ENCODE data around the gene MTCL1.

The MTCL1 gene

DNA sequence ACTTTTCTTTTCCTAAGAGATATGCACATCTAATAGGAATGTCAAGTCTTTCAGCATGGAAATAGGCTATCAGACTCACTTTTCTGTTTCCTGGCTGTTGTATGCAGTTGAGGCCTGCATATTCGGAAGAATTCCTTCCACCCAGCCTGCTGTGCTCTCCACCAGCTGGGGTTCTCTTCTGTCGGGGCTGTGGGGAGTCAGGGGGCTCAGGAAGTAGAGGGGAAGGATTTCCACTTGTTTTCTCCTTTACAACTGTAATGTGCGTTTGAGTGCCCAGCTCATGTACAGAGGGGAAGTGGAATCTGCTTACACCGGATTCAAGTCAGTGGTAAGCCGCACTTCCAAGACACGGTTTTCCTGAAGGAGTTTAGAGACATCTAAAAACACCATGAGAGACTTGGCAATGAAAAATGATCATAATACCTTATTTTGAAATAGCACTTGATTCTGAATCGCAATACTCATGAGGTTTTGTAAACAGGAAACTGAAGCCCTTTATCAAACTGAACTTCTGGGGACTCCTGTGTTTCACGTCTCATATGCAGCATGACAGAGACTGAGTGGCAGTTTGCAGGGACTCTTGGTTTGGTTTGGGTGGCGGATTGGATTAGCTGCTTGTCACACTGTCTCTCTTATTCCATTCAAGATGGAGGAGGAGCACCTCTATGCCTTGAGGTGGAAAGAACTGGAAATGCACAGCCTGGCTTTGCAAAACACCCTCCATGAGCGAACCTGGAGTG is 90.4 kb downstream of the MTCL1 start:
- no peak for DNase-seq

DNA sequence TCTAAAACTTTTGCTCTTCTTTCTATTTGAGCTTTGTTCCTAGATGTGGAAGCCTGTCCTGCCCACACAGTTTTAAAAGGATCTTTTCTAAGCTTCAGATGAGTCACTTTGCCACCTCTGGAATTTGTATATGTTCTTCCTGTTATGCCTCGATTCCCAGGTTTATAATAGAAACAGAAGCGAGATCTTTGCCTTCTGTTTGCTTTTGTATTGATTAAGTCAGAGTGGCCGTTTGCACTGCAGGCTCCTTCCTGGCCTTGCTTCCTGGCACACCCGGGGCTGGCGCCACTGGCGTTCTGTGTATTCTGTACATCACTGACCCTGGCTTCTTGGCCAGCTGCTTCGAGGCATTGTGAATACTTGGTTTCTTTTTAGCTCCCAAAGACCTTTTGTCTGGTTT is 91.8 kb downstream of the MTCL1 start:
- no peak for DNase-seq

DNA sequence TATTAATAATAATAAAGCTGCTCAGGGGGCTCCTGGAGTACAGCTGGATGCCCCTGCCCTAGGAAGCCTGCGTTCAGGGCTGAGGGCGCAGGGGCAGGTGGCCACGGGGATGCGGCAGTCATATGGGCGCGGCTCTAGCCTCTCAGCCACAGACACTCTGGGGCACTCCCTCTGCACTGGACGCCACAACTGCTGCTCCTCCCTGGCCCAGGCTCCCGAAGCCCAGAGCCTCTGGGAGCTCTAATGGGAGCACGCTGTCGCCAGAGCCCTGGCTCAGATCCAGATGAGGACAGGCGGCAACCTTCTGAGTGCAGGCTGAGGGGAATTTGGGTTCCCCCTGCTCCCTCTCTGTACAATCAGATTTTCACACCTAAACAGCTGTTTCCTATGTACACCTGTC is 93.6 kb downstream of the MTCL1 start:
- no peak for DNase-seq

DNA sequence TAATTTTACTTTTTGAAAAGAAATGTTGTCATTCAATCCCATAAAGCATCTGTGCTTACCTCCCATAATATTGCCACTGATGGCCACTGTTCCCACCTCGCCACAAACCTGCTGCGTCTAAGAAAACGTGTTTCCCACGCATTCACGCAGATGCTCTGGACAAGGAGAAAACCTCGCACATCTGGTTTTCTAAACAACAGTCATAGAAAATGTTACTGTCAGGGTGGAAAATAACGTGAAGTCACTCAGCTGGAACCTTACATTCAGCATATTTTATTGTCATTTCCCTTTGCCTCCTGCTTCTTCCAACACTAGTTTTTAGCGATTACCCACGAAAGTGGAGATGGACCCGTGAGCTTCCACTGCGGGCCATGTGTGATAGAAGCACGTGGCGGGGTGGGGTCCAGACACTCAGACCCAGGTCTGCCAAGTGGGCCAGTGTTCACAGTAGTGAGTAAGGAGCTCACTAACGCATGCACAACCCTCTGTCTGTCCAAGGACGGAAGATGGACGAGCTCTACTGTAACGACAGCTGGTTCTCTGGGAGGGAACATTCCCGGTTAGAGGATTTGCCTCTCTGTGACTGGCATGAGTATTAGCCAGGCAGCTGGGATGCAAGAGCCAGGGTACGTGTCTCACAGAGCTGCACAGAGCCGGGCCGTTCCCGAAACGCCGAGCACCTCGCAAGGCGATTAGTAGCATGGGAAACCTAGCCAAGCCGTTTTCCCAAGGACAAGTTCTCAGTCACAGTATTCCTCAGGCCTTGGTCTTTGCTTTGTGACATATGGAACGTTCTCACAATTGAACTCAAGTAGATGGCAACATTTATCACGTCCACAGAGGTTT is 94.5 kb downstream of the MTCL1 start:
- no peak for DNase-seq

DNA sequence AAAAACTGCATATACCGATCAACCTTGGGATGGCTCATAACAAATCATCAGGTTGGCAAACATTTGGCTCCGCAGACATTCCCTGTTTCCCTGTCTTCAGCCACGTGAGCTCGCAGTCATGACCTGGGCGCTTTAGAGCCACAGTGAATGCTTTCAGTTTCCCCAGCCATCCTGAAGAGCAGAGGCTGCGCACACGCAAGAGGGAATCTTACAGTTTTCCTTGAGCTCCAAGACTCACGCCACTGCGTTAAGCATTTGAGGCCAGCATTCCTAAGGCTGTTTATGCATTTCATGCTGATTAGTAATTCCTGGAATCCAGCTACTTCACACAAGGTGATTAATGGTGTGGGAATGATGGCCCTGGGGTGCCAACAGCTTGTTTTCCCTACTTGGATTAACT is 95.1 kb downstream of the MTCL1 start:
- DNase-seq, result peak; percentile 52

DNA sequence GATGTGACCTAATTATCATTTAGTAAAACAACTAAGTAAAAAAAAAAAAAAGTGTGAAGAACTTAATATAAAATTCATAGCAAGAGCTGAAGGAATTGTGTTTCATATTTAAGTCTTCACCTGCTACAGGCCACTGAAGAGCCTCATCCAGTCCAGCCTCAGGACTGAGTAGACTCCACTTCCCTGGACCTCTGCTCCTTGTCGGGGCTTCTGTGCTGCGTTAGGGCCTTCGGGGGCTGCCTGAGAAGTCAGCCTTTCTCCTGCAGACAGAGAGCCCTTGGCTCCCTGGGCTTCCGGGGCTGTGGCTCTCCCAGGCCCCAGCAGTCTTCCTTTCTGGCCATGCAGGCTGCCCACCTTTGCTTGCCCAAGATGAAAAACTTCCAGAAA is 95.5 kb downstream of the MTCL1 start:
- DNase-seq, result no peak

DNA sequence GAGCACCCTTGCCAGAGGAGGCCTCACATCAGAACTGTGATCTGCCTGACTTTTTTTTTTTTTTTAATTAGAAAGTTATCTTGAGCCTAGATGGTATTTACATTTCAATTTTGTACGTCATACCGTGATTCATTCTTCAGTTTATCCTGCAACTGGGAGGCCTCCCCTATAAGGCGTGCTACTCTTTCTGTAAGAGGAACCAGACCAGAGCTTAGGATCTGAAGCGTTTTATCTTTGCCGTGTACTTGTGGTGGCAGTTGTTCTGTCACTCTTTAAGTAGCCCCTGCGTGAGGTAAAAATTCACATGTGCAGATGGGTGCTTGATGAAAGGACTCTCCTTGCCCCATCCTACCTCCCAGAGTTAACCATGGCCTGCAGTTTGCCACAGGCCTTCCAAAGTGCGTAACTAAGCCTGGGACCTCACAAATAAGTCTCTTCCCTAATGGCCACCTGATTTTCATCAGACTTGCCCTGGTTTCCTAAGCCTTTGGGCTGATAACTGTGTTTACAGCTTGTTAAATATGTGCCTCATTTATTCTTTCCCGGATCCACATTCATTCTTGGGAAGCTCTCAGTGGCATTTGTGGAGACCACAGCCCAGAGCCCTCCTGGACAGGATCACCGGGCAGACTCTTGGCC is 96.0 kb downstream of the MTCL1 start:
- DNase-seq, result no peak

DNA sequence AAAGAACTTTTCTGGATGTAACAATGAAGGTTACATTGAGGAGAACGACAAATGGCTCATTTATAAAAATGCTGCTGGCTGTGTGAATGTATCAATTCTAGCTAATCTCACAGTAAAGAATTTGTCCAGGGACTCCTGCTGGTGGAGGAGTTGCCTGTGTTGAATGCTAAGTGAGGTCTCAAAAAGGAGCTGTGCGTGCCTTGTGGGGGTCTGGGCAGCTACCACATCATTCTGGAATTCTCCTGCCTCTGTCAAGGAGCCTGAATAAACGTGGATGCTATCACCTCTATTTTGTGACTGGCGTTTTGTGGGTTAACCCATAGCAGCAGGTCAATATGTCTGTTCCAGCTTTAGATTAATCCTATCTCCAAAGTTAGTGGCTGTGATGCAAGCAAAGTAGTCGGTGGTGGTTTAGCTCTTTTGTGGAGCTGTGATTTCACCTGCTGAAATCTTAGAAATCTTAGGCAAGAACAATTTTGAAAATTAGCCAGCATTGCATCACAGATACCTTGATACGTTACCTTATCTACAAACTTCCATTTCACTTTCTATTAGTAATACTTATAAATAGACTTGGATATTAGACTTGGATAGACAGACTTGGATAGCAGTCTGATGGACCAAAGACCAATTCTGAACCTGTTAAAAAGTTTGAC is 96.8 kb downstream of the MTCL1 start:
- no peak for DNase-seq

DNA sequence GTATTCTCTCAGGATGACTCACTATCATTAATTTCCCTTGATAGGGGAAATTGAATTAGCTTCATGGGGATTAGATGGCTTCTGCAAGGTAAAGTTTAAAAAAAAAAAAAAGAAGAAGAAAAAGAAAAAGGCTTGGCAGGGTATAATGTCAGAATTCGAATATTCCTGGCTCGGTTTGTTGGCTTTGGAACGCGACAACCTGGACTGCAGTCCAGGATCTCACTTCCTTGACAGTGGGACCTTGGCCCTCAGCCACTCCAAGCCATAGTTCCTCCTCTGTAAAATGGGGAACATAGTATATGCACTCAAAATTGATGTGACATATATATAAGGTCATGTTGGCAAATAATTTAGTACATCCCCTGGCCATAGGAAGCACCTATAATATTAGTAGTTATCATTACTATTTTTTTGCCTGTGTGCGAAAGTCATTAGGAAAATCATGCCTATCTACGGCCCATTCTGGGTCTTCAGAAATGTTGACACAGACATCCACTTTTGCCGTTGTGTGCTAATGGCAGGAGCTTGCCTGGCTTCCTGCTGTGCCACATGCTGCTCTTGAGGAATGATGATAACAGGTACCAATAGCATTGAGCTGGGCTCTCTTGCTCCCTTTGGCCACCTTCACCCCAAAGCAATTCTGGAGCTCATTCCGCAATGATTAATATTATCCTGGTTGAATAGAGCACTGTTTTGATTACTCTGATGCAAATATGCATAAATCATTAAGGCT is 97.9 kb downstream of the MTCL1 start:
- DNase-seq, result no peak

DNA sequence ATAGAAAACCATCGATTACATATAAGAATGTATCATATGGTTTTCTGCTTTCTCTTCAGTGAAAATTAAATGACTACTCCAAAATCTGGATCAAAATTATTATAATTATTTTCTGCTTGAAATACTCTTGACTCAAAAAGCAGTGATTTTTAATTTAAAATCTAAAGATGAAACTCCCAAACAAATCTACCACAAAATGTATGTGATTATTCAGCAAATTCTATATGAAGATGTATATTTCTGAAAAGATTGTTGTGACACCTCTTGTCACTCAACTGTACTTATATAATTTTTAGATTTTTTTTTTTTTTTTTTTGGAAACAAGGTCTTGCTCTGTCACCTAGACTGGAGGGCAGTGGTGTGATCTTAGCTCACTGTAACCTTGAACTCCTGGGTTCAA is 98.6 kb downstream of the MTCL1 start:
- no peak for DNase-seq

DNA sequence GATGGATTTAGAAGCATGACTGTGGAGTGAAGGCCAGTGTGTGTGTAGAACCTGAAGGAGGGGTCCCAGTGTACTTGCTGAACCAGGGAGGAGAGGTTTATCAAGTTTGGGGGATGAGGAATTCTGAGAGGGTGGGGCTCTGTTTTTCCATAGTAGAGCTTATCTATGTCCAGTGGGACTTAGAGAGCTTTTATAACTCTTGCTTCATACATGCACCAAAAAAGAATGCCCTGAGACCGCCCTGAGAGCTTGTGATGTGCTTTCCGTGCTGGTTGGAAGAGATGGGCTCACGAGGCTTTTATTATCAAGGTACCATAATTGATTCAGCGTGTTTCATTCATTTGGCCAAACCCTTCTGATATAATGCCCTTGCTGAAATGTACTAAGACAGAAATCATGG is 100.2 kb downstream of the MTCL1 start:
- DNase-seq, result no peak

DNA sequence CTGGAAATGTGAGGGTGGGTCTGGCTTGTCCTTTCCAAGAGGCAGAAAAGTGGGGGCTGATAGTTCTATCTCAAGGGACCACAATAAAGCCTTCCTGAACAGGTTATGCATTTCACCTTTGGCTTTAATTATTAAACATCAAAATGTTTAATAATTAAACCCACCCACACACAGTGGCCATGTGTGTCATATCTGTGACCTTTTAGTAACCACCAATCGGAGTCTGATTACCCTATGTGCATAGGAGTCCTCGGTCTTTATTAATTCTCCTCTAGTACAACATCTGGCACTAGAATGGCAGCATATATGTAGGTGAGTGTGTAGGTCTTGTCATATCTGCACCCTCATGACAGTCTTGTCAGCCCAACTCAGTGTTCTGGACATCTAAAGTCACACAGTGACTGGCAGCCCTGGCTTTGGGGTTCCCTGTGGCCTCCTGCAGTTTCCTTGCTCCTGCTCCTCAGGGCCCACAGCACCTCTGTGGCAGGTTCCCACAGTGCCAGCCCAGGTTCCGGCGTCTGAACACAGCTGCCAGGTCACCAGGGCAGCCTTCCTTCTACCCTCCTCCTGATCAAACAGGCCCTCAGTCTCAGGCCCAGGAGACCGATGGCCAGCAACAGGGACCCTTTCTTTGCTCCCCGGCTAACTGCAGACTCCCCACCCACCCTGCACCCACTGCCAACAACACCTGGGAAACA is 100.9 kb downstream of the MTCL1 start:
- DNase-seq, result no peak

DNA sequence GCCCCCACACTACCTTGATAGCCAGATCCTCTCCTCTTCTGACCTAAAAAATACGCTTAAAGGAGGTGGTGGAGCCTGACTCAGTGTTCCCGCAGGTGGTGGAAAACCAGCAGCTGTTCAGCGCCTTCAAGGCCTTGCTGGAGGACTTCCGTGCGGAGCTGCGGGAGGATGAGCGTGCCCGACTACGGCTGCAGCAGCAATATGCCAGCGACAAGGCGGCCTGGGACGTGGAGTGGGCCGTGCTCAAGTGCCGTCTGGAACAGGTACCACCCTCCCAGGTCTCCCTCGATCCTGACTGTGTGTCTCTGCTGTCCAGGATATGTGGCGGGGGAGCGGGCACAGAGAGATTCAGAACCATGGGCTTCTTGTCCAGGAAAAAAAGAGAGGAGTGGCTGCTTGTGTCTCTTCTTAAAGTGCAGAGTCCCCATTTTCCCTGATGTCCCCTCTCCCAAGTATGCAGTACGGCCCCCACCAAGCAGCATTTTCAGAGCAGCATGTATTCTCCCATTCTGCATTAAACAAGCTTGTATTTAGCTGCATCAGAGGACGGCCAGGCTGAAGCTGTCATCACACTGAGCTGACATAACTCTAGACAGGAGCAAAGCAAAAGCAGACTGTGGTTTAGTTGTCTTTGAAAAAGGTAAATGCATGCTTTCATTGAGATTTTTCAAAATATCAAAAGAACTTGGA is 101.6 kb downstream of the MTCL1 start:
- DNase-seq, result no peak

DNA sequence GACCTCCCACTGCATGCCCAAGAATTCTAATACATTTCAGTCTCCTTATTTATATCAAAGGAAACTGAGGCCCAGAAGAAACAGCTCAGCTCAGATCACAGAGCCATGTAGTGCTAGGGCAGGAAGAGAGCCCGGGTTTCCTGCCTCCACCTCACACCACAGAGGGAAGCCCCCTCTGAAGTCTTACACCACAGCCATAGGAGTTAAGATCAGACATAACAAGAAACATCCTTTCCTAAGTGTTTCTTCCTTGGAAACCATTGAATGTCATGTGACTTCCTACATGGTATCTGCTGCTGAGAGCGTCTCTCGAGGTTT is 102.1 kb downstream of the MTCL1 start:
- DNase-seq, result no peak

DNA sequence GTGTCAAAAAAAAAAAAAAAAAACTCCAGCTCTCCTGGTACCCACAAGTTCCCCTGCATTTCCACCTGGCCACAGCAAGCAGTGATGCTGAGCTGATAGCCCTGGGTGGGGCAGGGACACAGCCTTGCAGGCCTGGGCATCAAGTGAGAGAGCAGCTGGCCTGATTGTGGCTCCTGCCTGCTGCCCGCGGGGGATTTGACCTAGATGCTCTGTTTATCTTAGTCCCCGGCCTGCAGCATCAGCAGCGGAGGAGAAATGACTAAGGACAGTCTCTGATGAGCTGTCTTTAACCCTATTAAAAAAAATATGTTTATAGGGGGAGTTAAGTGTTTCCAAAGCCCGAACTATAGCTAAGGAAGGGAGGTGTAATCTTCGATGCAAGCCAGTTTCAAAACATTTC is 102.6 kb downstream of the MTCL1 start:
- peak; percentile 27 for DNase-seq

DNA sequence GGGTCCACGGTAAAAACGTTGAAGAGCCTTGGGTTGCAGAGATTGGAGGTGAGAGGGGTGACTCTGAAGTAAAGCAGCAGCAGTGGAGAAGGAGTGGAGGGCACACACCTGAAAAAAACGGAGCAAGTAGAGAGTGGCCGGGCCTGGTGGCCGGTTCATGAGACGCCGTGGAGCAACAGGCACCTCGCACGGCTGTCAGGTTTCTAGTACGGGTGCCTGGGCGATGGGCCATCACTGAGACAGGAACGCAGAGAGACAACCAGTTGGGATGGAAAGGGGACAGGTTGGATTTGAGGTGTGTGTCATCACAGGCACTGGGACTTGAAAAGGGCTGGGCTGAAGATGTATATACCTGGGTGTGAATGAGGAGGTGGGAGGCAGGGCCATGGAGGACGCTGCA is 104.2 kb downstream of the MTCL1 start:
- DNase-seq, result no peak

DNA sequence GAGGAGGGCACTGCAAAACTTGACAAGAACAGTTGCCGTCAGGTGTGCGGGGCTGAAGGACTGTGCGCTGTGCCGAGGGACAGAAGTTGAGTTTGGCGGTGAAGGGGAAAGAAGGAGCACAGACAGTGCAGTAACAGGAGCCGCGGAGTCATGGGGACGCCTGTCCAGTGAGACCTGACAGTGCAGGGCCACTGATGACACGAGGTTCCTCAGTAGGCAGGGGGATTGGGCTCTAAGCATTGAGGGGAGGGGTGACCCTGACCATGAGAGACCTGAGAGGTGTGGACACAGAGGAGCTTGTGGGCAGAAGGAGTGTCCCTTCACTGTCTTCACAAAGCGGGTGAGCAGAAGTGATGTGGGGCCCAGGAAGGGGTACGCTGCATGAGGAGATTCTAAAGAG is 104.8 kb downstream of the MTCL1 start:
- no peak for DNase-seq

DNA sequence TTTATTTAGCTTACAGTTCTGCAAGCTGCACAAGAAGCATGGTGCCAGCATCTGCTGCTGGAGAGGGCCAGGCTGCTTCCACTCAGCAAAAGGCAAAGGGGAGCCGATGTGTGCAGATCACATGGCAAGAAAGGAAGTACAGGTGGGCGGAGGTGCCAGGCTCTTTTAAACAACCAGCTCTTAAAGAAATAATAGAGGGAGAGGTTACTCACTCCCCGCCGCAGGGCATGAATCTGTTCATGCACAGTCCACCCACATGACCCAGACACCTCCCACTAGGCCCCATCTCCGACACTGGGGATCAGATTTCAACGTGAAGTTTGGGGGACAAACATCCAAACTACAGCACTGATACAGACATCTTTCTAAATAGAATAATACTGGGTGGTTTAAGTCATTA is 105.8 kb downstream of the MTCL1 start:
- no peak for DNase-seq

DNA sequence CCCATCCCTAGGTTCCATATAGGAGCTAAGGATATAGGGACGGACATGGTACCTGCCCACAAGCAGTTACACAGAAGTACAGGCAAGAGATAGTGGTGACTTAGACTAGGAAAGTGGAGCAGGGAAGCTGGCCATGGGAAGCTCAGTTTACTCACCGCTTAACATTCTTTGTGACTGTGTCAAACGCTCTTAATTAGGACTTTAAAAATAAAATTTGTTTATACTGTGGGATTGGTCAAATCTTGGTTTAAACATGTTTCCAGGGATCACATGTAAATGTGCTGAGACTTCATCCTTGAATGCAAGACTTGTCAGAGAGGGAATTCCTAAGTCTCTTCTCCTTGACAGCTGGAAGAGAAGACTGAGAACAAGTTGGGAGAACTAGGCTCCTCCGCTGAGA is 107.3 kb downstream of the MTCL1 start:
- no peak for DNase-seq

DNA sequence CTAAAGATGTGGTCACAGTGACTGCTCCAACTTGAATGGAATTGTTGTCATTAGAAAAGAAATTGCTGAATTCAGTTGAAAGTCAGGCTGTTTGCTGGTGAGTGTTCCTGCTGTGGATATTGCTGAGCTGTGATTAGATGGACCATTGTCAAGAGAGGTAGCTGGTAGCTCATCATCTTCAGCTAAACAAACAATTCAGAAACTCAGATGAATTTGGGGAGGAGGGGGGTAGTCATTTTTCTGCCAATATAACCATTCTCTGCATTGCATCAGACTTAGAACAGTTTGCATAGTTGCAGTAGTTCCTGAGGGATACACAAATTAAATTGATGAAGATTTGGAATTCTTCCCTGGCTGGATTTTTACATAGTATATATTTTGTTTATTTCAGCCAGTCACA is 108.3 kb downstream of the MTCL1 start:
- DNase-seq, result no peak

DNA sequence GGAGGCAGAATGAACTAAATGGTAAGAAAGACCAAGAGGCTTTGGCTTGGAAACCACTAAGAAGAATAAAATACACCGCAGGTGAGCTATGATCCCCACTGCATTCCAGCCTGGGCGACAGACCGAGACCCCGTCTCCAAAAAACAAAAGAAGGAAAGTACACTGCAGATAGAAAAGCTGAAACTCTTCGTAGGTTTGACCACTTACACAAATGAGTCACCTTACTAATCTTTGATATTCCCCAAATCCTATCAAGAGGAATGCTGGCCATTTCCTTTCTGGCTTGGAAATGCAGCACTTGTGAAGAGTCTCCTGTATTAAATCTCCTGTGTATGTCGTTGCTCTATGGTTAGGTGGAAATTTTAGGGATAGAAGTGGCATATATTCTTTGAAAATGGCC is 108.8 kb downstream of the MTCL1 start:
- DNase-seq, result no peak

DNA sequence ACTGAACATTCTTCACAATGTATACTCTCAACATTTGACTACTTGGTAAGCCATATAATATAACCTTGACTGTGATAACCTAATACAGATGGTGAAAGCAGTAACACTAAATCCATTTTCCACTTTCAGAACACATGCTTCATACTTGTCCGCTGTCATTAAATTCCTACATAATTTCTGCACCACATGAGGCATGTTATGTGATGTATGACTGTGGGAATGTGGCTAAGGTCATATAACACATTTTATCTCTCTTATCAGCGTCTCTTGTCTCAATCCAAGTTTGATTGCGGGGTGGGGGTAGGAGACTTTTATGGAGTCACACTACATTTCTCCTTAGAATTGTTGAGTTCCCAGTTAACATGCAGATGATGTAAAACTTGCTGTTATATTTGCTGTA is 110.9 kb downstream of the MTCL1 start:
- DNase-seq, result no peak
